ENCODE results near the gene GINS2. TPM values are rescaled to one million over a fixed set of nuclear protein-coding genes. Genes with fewer than 3 reads are reported as not detected.

The GINS2 gene
- total RNA-seq, 2 experiments from 2014 or later: 33.4 to 34.2 TPM

GRCh38 chr16:85628645-85629044 is 60.1 kb downstream of the GINS2 start:
- peaks cover 11% of the 10 kb centered on the region for H3K4me1 Mint-ChIP-seq
- POLR2A ChIA-PET: no interaction called here
- no peak overlapping the region for H3K4me3 Mint-ChIP-seq
- H3K27ac Mint-ChIP-seq: peak overlapping the region; percentile 45
- H3K9me3 Mint-ChIP-seq: peaks cover 7% of the 10 kb centered on the region
- ATAC-seq (ENCODE audit: low read depth): no peak
- peaks cover 21% of the 10 kb centered on the region for H3K36me3 Mint-ChIP-seq
- H3K27me3 Mint-ChIP-seq: no peaks in the 10 kb centered on the region
- no peak for DNase-seq

- peaks cover 21% of the 10 kb centered on the region for H3K36me3 Mint-ChIP-seq
- POLR2A ChIA-PET: no interaction called here
- no peak overlapping the region for H3K4me3 Mint-ChIP-seq
- DNase-seq (no peak), ATAC-seq (ENCODE audit: low read depth) (no peak)
- H3K27me3 Mint-ChIP-seq: no peaks in the 10 kb centered on the region
- peaks cover 7% of the 10 kb centered on the region for H3K9me3 Mint-ChIP-seq
- no peak overlapping the region for H3K27ac Mint-ChIP-seq
- H3K4me1 Mint-ChIP-seq: peaks cover 11% of the 10 kb centered on the region
Observed at GRCh38 chr16:85628265-85628556, 60.5 kb downstream of the GINS2 start.

GRCh38 chr16:85627526-85628264 is 61.1 kb downstream of the GINS2 start:
- Mint-ChIP-seq H3K4me1 (peaks cover 12% of the 10 kb centered on the region), H3K4me3 (no peak overlapping the region), H3K9me3 (peaks cover 7% of the 10 kb centered on the region), H3K36me3 (peaks cover 21% of the 10 kb centered on the region), H3K27me3 (no peaks in the 10 kb centered on the region), H3K27ac (no peak overlapping the region)
- POLR2A ChIA-PET: interaction anchor here (0.6 to 1.1 kb wide), 2 partner anchors 71 to 74 kb away, joined by 3 to 4 read pairs; no protein-coding TSS in a partner anchor
- ATAC-seq (ENCODE audit: low read depth) (no peak), DNase-seq (no peak)

- no peak overlapping the region for H3K27ac Mint-ChIP-seq
- peaks cover 7% of the 10 kb centered on the region for H3K9me3 Mint-ChIP-seq
- peak; percentile 54 for DNase-seq
- POLR2A ChIA-PET: interaction anchor here (0.6 to 2.4 kb wide), 4 partner anchors 11 to 73 kb away, joined by 3 to 14 read pairs (median 4); no protein-coding TSS in a partner anchor
- H3K36me3 Mint-ChIP-seq: peaks cover 21% of the 10 kb centered on the region
- ATAC-seq (ENCODE audit: low read depth): peak; percentile 58
- H3K27me3 Mint-ChIP-seq: no peaks in the 10 kb centered on the region
- peaks cover 18% of the 10 kb centered on the region for H3K4me1 Mint-ChIP-seq
- peak overlapping the region; percentile 2 for H3K4me3 Mint-ChIP-seq
Observed at GRCh38 chr16:85627089-85627488, 61.7 kb downstream of the GINS2 start.

Other genes with a start within 250 kb of the GINS2 start
- gene GSE1, start 75.6 kb downstream of the GINS2 start, total RNA-seq: 10 to 100 TPM; 60.9 to 62.5 TPM
- 1 to 10 TPM; 3.6 to 3.9 TPM for gene C16orf74, start 62.1 kb upstream of the GINS2 start, total RNA-seq
- 10 to 100 TPM; 29.2 to 34.1 TPM for gene EMC8, start 110.6 kb upstream of the GINS2 start, total RNA-seq
- gene COX4I1, start 110.7 kb upstream of the GINS2 start, total RNA-seq: 100 to 1,000 TPM; 489 to 502 TPM
- 10 to 100 TPM; 27.8 to 30.8 TPM for gene IRF8, start 210.2 kb upstream of the GINS2 start, total RNA-seq